H1 (cell line): ENCODE data around the gene ARMC9. TPM values are rescaled to one million over a fixed set of nuclear protein-coding genes. Genes with fewer than 3 reads are reported as not detected.

Experiments
- CTCF ChIA-PET: fragments of 300-600 bp; sonication (Branson Sonifier 250); formaldehyde crosslinking; loops from one replicate; lab custom pipeline; 2021; ENCODE audit not compliant: partially characterized antibody; lab: Charles Lee
- POLR2A ChIA-PET: fragments of 300-600 bp; sonication (Branson Sonifier 250); formaldehyde crosslinking; loops from one replicate; lab custom pipeline; 2021; ENCODE audit warnings: inconsistent platforms; ENCODE audit not compliant: partially characterized antibody; lab: Charles Lee
- DNase-seq, 2 experiments: peaks; one replicate each; pipeline versions ENCODE4 v3.0.0 to v3.0.0-alpha.2; 2010 to 2022; ENCODE audit warnings: low spot score in 2 of 2, low read depth in 1 of 2, mixed read lengths in 1 of 2
- FAIRE-seq: peaks from 2 replicates; lab custom pipeline; 2011; peaks lifted over from hg19 to GRCh38; lab: Jason Lieb, UNC
- H2AFZ ChIP-seq: 2 replicates; pipeline ENCODE4 v1.8.1; 2012; ENCODE audit warnings: low read length, inconsistent platforms
- H2AK5ac ChIP-seq: 2 replicates; pipeline ENCODE4 v1.6.1; 2013; ENCODE audit warnings: low read depth, low read length
- H2BK120ac ChIP-seq: replicated peaks from 2 replicates; pipeline ENCODE3; 2013; ENCODE audit warnings: low read depth, low read length, inconsistent platforms
- H2BK12ac ChIP-seq: 2 replicates; pipeline ENCODE4 v1.6.1; 2013; ENCODE audit warnings: low read depth, low read length
- H2BK15ac ChIP-seq: 2 replicates; pipeline ENCODE4 v1.6.1; 2013; ENCODE audit warnings: low read length
- H2BK20ac ChIP-seq: 2 replicates; pipeline ENCODE4 v1.6.1; 2013; ENCODE audit warnings: low read length
- H2BK5ac ChIP-seq: 2 replicates; pipeline ENCODE4 v1.6.1; 2013; ENCODE audit warnings: low read depth, low read length
- H3K14ac ChIP-seq: 2 replicates; pipeline ENCODE4 v1.6.1; 2013; ENCODE audit warnings: inconsistent platforms; ENCODE audit not compliant: insufficient read length
- H3K18ac ChIP-seq: 2 replicates; pipeline ENCODE4 v1.6.1; 2013; ENCODE audit warnings: low read length; ENCODE audit errors: extremely low read depth
- H3K23ac ChIP-seq: 2 replicates; pipeline ENCODE4 v1.6.1; 2013; ENCODE audit warnings: inconsistent platforms; ENCODE audit not compliant: insufficient read length
- H3K23me2 ChIP-seq: 2 replicates; pipeline ENCODE4 v1.6.1; 2013; ENCODE audit warnings: low read depth, low read length
- H3K27ac ChIP-seq: 2 replicates; pipeline ENCODE4 v1.6.1; 2011; ENCODE audit warnings: low read depth, low read length, inconsistent platforms
- H3K27me3 ChIP-seq, 4 experiments: replicated peaks in 1 of 4; 1 replicate in 1 of 4; 2 replicates in 3 of 4; pipeline versions ENCODE4 v1.6.1 to v1.8.1; 2011 to 2013; ENCODE audit warnings: low read length in 3 of 4, mild to moderate bottlenecking in 3 of 4, inconsistent platforms in 2 of 4, mixed read lengths in 2 of 4, moderate library complexity in 1 of 4; ENCODE audit not compliant: control insufficient read depth in 3 of 4, insufficient read depth in 3 of 4; ENCODE audit errors: extremely low read depth in 1 of 4
- H3K36me3 ChIP-seq, 4 experiments: 2 replicates each; pipeline versions ENCODE4 v1.6.1 to v1.8.1; 2011 to 2013; ENCODE audit warnings: mild to moderate bottlenecking in 4 of 4, low read length in 3 of 4, moderate library complexity in 2 of 4, control low read depth in 1 of 4, inconsistent platforms in 1 of 4; ENCODE audit not compliant: insufficient read depth in 4 of 4, control insufficient read depth in 2 of 4
- H3K4ac ChIP-seq: replicated peaks from 2 replicates; pipeline ENCODE3; 2013; ENCODE audit warnings: low read length, low read depth, mixed read lengths, inconsistent platforms; ENCODE audit not compliant: insufficient read length
- H3K4me1 ChIP-seq, 4 experiments: replicated peaks in 1 of 4; 1 replicate in 1 of 4; 2 replicates in 3 of 4; pipeline versions ENCODE4 v1.6.1 to v1.8.1; 2011 to 2013; ENCODE audit warnings: low read length in 3 of 4, inconsistent platforms in 2 of 4, mixed read lengths in 1 of 4; ENCODE audit not compliant: insufficient read depth in 4 of 4, control insufficient read depth in 3 of 4
- H3K4me2 ChIP-seq, 2 experiments: 2 replicates each; pipeline versions ENCODE4 v1.6.1 to v1.8.1; 2011 to 2013; ENCODE audit warnings: low read depth in 2 of 2, low read length in 2 of 2, control low read depth in 1 of 2, inconsistent platforms in 1 of 2, mild to moderate bottlenecking in 1 of 2; ENCODE audit not compliant: insufficient read depth in 1 of 2
- H3K4me3 ChIP-seq, 4 experiments: fragments of 200-600, 300-600 bp in 1 of 4; sonication (generic), shearing (Covaris generic), sonication (Bioruptor Twin) in 1 of 4; 2 replicates each; pipeline versions ENCODE4 v1.5.1 to v1.8.1; 2011 to 2016; ENCODE audit warnings: low read length in 4 of 4, low read depth in 3 of 4, control low read depth in 2 of 4, inconsistent platforms in 2 of 4, mild to moderate bottlenecking in 2 of 4, mixed read lengths in 1 of 4, moderate library complexity in 1 of 4; ENCODE audit not compliant: insufficient read depth in 2 of 4; ENCODE audit errors: extremely low read depth in 1 of 4
- H3K56ac ChIP-seq: replicated peaks from 2 replicates; pipeline ENCODE3; 2013; ENCODE audit warnings: low read depth, mild to moderate bottlenecking, mixed read lengths, low read length, inconsistent platforms; ENCODE audit not compliant: insufficient read length
- H3K79me1 ChIP-seq: 2 replicates; pipeline ENCODE4 v1.6.1; 2013; ENCODE audit warnings: low read depth, low read length, control low read depth
- H3K79me2 ChIP-seq, 2 experiments: 2 replicates each; pipeline versions ENCODE4 v1.6.1 to v1.8.1; 2012 to 2013; ENCODE audit warnings: low read length in 2 of 2, mild to moderate bottlenecking in 2 of 2, inconsistent platforms in 1 of 2; ENCODE audit not compliant: insufficient read depth in 2 of 2, control insufficient read depth in 1 of 2
- H3K9ac ChIP-seq, 4 experiments: replicated peaks in 1 of 4; 1 replicate in 1 of 4; 2 replicates in 3 of 4; pipeline versions ENCODE4 v1.6.1 to v1.8.1; 2011 to 2013; ENCODE audit warnings: low read depth in 3 of 4, low read length in 3 of 4, control low read depth in 2 of 4, mild to moderate bottlenecking in 2 of 4, moderate library complexity in 2 of 4, inconsistent platforms in 1 of 4; ENCODE audit errors: extremely low read depth in 1 of 4
- H3K9me3 ChIP-seq, 2 experiments: 2 replicates each; pipeline versions ENCODE4 v1.6.1 to v1.8.1; 2012 to 2013; ENCODE audit warnings: mild to moderate bottlenecking in 2 of 2, moderate library complexity in 2 of 2, control low read depth in 1 of 2, inconsistent platforms in 1 of 2, low read depth in 1 of 2, low read length in 1 of 2, mixed read lengths in 1 of 2; ENCODE audit not compliant: insufficient read depth in 2 of 2
- H4K20me1 ChIP-seq, 2 experiments: replicated peaks in 1 of 2; 2 replicates each; pipeline versions ENCODE3 to v1.8.1; 2011 to 2013; ENCODE audit warnings: inconsistent platforms in 2 of 2, low read length in 2 of 2, mild to moderate bottlenecking in 1 of 2; ENCODE audit not compliant: insufficient read depth in 2 of 2, control insufficient read depth in 1 of 2
- H4K5ac ChIP-seq: 2 replicates; pipeline ENCODE4 v1.6.1; 2013; ENCODE audit warnings: low read length, low read depth, mixed read lengths, inconsistent platforms; ENCODE audit not compliant: insufficient read length
- H4K8ac ChIP-seq: 2 replicates; pipeline ENCODE4 v1.8.0; 2013; ENCODE audit warnings: mild to moderate bottlenecking, moderate library complexity, low read length, inconsistent platforms; ENCODE audit not compliant: insufficient read depth; ENCODE audit errors: extremely low read depth
- H4K91ac ChIP-seq: replicated peaks from 2 replicates; pipeline ENCODE3; 2013; ENCODE audit warnings: low read length, mixed read lengths, inconsistent platforms; ENCODE audit not compliant: insufficient read length
- MAFK ChIP-seq: IDR thresholded peaks from 2 replicates; pipeline ENCODE4 v1.6.1; 2012; ENCODE audit warnings: low read depth, mild to moderate bottlenecking, improper control_type of control experiment, low read length
- WGBS, 2 experiments: shearing (Covaris generic) in 1 of 2; methylation state at CpG; one replicate each; pipeline versions ENCODE4 v1.1.6 to v1.1.7; 2013 to 2015; ENCODE audit warnings: low lambda C conversion rate in 2 of 2, mixed read lengths in 2 of 2, inconsistent platforms in 1 of 2, low coverage in 1 of 2, missing lambda C conversion rate in 1 of 2; ENCODE audit not compliant: insufficient replicate concordance in 2 of 2, insufficient coverage in 1 of 2, insufficient read length in 1 of 2; ENCODE audit errors: extremely low coverage in 1 of 2, missing lambda C conversion rate in 1 of 2; 5-methylcytosine and 5-hydroxymethylcytosine counted together
- polyA plus RNA-seq, 7 experiments: library from polyadenylated mRNA; depleted of rRNA in 3 of 7; stranded (reverse) in 5 of 7; unstranded in 2 of 7; fragments of >200 nt in 5 of 7; fragments of 200-250 nt in 2 of 7; gene quantifications; 1 replicate in 5 of 7; 2 replicates in 1 of 7; 4 replicates in 1 of 7; pipeline versions ENCODE4 v1.2.1 to v1.2.3, GENCODE V29; 2011 to 2013; ENCODE audit warnings: missing spikeins in 2 of 7, mixed read lengths in 2 of 7
- total RNA-seq: library from RNA; stranded (reverse); fragmentation: NEBNext Ultra II Directional; extraction: Animal tissue kit (Norgen Biotek cat#: 25700); gene quantifications from 2 replicates; pipeline ENCODE4 v1.2.1, GENCODE V29; 2021

ARMC9 gene
- total and polyA plus RNA-seq, 2 of the 8 experiments (the other 6 are each of a cell fraction or from before 2014, with no cell fraction given), result 23.2 to 36.1 TPM

- no peak overlapping the region for H4K91ac ChIP-seq
- no peak overlapping the region for H3K4ac ChIP-seq
- no peaks in the 10 kb centered on the region for H3K27me3 ChIP-seq
- H3K56ac ChIP-seq, result no peak overlapping the region
- no peaks in the 10 kb centered on the region for H3K9me3 ChIP-seq
- H4K8ac ChIP-seq, result no peak overlapping the region
- no peaks in the 10 kb centered on the region for H4K20me1 ChIP-seq
- FAIRE-seq, result no peak
- H3K79me1 ChIP-seq, result no peaks in the 10 kb centered on the region
- ChIA-PET CTCF (interaction anchor here (1.3 to 2.5 kb wide), 6 partner anchors 10 to 168 kb away, joined by 3 to 12 read pairs (median 4); no protein-coding TSS in a partner anchor), POLR2A (interaction anchor here (0.6 kb wide), 1 partner anchor 33 kb away, joined by 3 read pairs; no protein-coding TSS in a partner anchor)
- no peaks in the 10 kb centered on the region for H3K23me2 ChIP-seq
- H4K5ac ChIP-seq, result no peak overlapping the region
- WGBS, 2 experiments, result 89% methylated on average over 2 of the region's 2 CpGs; no CpG with 5 or more reads in 1 of the 2 experiments
- H3K27ac ChIP-seq, result no peak overlapping the region
- H3K9ac ChIP-seq, result no peak overlapping the region
- H3K18ac ChIP-seq, result no peak overlapping the region
- no peak overlapping the region for H3K23ac ChIP-seq
- H3K4me3 ChIP-seq, result no peak overlapping the region
- H2BK15ac ChIP-seq, result no peak overlapping the region
- H2AFZ ChIP-seq, result no peak overlapping the region
- H2BK5ac ChIP-seq, result no peak overlapping the region
- H3K4me1 ChIP-seq, result no peaks in the 10 kb centered on the region
- H3K4me2 ChIP-seq, result no peak overlapping the region
- H3K79me2 ChIP-seq, result no peaks in the 10 kb centered on the region
- H2BK120ac ChIP-seq, result no peak overlapping the region
- no peak overlapping the region for H3K14ac ChIP-seq
- no peak for DNase-seq
- TF ChIP-seq MAFK, result no peak
- TF ChIP-seq, all 59 proteins: peak for 0
- Histone ChIP-seq H3K36me3 (peaks cover 0 to 3% (median 0%) of the 10 kb centered on the region in 4 experiments; a peak in 2 of 8 replicates), H2BK12ac (no peak overlapping the region), H2BK20ac (no peak overlapping the region), H2AK5ac (no peak overlapping the region)
Measured at GRCh38 chr2:231284296-231284695, 85.9 kb downstream of the ARMC9 start.
